ENCODE results near the gene MDFIC. TPM values are rescaled to one million over a fixed set of nuclear protein-coding genes. Genes with fewer than 3 reads are reported as not detected.

The MDFIC gene
- total RNA-seq, 1 experiment from 2014 or later, result 28.6 TPM

DNA sequence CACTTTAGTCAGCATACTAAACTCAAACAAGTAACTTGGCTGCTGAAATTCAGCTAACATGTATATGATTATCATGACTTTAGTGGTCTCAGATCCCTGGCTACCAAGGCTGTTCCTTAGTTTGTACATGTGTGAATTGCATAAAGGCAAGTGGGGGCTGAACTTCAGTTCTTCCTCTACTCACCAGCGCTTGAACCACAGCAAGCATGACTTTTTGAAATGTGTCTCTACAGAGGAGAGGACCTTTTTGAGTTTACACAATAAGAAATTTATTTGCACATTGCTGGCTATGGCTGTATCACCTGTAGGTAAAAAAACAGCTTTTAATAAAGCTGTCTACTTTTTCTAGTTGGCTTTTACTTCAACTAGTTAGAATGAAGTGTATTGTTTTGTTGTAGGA, 48.8 kb downstream of the MDFIC start:
- DNase-seq, result no peak
- no peaks in the 10 kb centered on the region for H3K36me3 ChIP-seq
- no peaks in the 10 kb centered on the region for H3K9me3 ChIP-seq
- no peak overlapping the region for H3K4me3 ChIP-seq
- no peaks in the 10 kb centered on the region for H3K27me3 ChIP-seq

DNA sequence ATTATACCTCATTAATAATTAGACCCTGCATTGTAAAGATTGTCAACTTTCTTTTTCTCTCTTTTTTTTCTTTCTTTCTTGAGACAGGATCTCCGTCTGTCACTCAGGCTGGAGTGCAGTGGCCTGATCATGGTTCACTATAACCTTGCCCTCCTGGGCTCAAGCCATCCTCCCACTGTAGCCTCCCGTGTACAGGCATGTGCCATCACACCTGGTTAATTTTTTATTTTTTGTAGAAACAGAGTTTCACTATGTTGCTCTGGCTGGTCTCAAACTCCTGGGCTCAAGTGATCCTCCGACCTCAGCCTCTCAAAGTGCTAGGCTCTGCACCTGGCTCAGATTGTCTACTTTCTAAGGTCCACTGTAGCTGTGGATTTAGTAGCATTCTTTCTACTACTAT, 50.7 kb downstream of the MDFIC start:
- H3K36me3 ChIP-seq, result no peaks in the 10 kb centered on the region
- DNase-seq, result no peak
- no peaks in the 10 kb centered on the region for H3K27me3 ChIP-seq
- H3K9me3 ChIP-seq, result no peaks in the 10 kb centered on the region
- no peak overlapping the region for H3K4me3 ChIP-seq

DNA sequence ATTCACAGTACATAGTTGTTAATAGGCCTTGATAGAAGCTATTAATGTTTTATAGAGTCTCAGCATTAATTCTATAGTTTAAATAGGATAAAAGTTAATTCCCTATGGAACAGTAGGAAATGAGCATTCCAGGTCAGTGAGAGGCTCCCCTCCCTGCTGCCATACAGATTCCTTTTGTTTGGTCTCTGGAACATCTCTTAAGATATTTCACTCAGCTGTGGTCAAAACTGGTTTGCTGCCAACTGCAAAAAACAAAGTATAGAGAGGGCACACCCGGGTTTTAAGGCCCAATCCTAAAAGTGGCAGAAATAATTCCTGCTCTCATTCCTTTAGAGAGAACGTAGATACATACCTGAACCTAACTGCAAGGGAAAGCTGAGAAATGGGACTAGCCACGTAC, 51.3 kb downstream of the MDFIC start:
- peak; percentile 11 for DNase-seq
- Histone ChIP-seq H3K4me3 (no peak overlapping the region), H3K9me3 (no peaks in the 10 kb centered on the region), H3K27me3 (no peaks in the 10 kb centered on the region), H3K36me3 (no peaks in the 10 kb centered on the region)

DNA sequence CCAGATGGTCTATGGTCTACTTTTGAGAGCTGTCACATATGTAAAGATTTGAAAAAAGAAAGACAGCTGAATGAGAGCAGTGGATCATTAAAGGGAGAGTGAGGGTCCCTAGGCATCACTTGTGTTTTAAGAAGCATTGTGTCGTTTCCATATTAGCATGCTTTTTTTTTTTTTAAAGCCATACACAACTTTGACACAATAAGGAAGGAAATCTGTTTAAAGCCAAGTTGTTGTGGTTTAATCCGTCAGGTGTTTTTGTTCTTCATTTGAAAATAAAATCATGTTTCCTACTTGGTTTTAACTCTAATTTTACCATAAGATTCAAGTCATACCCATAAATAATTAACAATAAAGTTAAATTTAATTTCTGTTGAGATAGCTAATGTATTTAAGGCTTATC, 53.5 kb downstream of the MDFIC start:
- Histone ChIP-seq H3K9me3 (no peaks in the 10 kb centered on the region), H3K36me3 (no peaks in the 10 kb centered on the region), H3K27me3 (no peaks in the 10 kb centered on the region), H3K4me3 (no peak overlapping the region)
- DNase-seq, result no peak

DNA sequence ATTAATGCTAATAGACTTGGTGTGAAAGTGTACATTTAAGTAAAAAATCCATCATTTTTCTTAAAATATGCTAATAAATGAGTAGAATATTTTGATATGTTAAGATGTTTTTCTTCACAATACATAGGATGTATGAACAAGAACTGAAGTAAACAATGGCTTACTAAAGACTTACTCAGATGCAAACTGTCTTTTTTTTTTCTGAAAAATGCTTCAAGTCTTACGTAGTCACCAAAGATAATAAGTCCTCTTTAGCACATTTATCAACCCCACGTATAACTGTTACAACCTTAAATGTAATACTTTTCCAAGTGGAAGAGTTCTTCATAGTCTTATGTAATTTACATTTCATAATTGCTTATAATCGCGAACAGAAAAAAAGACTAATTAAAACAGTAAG, 54.8 kb downstream of the MDFIC start:
- Histone ChIP-seq H3K27me3 (no peaks in the 10 kb centered on the region), H3K36me3 (no peaks in the 10 kb centered on the region), H3K4me3 (no peak overlapping the region), H3K9me3 (no peaks in the 10 kb centered on the region)
- DNase-seq, result no peak

DNA sequence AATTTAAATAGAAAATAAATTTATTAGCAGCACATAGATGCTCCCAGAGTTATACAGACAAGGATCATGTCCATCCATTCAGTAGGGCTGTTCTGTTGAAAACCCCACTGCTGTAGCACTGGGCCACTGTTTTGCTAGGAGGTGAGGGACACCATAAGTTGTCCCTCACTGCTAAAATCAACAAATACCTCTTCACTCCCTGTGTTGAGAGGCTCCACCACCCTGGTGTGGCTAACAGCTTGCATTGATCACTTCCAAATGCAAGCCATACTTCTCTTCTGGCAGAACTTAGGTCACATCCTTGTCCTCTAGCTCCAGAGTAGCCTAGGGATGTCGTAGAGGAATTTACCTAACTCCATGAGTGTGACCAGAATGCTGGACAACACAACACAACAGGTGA, 55.4 kb downstream of the MDFIC start:
- Histone ChIP-seq H3K27me3 (no peaks in the 10 kb centered on the region), H3K36me3 (no peaks in the 10 kb centered on the region), H3K9me3 (no peaks in the 10 kb centered on the region), H3K4me3 (no peak overlapping the region)
- no peak for DNase-seq

DNA sequence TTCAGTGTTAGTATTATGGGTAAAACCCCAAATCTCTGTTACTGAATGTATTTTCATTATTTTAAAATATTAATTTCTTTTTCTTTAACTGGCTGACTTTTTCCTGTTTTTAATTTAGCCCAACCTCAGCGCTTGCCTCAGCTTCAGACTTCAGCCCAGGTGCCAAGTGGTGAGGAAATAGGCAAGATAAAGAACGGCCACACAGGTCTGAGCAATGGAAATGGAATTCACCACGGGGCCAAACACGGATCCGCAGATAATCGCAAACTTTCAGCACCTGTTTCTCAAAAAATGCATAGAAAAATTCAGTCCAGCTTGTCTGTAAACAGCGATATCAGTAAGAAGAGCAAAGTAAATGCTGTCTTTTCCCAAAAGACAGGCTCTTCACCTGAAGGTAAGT, 57.5 kb downstream of the MDFIC start:
- Histone ChIP-seq H3K9me3 (no peaks in the 10 kb centered on the region), H3K27me3 (no peaks in the 10 kb centered on the region), H3K4me3 (no peak overlapping the region), H3K36me3 (no peaks in the 10 kb centered on the region)
- DNase-seq, result peak; percentile 2

DNA sequence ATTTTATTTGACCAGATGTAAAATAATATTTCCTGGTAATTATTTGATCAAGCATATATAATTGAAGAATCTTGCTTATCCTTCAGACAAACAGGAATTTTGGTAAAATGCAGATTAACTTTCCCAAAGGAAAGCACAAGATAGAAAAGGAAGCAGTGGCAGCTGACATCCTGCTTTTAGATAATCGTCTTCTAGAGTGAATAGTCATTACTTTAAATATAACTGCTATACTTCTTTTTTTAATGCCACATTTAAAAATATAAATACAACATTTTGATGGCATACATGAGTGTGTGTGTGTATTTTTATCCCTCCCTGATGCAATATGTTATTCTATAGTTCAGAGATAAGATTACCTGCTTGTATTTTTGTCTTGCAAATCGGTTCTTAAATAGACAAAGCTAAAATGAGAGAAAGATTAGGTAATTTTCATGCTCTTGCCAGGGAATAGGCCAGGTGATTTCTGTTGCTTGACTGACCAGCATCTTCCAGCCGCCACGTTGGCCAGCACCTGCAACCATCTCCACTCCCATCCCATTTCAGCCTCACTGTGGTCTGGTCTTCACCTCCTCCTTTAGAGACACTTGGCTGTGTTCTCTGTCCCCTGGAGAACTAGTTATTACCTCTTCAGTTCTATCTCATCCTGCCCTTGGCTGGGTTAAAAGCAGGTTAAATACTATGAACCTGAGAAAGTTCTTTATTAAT, 58.1 kb downstream of the MDFIC start:
- no peak for DNase-seq
- Histone ChIP-seq H3K4me3 (no peak overlapping the region), H3K36me3 (no peaks in the 10 kb centered on the region), H3K27me3 (no peaks in the 10 kb centered on the region), H3K9me3 (no peaks in the 10 kb centered on the region)

DNA sequence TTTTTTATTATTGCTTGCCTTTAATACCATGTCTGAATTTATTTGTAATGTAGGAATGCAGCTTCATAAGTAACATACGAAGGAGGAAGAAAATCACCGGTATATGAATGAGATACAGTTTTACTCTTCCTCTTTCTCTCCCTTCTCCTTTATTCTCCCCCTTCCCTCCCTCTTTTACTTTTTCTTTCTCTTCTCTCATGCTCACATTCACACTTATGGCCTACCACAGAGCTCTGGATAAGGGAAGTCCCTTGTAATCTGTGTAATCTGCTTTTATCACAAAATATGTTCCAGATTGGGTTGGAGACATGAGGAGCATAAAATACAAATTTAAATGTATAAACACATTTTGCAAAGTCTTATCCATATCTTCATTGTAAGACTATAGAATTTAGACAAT, 59.4 kb downstream of the MDFIC start:
- Histone ChIP-seq H3K36me3 (no peaks in the 10 kb centered on the region), H3K4me3 (no peak overlapping the region), H3K27me3 (no peaks in the 10 kb centered on the region), H3K9me3 (no peaks in the 10 kb centered on the region)
- no peak for DNase-seq

DNA sequence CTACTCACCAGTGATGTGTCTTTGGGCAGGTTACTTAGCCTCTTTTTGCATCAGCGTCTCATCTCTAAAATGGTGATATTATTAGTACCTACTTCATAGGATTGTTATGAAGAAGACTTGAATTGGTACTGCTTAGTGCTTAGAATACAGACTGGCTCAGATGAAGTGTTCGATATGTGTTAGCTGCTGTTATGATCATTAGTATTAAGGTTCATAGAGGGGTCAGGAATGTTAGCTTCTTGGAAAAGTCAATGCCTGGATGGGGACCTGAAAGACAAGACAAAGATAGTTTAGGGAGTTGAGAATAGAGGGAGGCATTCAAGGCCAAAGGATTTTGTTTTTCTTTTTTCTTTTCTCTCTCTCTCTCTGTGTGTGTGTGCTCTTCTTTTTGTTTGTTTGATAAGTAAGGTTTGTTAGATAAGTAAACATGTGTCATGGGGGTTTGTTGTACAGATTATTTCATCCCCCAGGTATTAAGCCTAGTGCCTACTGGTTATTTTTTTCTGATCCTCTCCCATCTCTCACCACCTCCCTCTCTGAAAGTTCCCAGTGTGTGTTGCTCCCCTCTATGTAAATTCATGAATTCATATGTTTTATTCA, 63.3 kb downstream of the MDFIC start:
- H3K9me3 ChIP-seq, result no peaks in the 10 kb centered on the region
- H3K27me3 ChIP-seq, result no peaks in the 10 kb centered on the region
- DNase-seq, result no peak
- H3K4me3 ChIP-seq, result no peak overlapping the region
- no peaks in the 10 kb centered on the region for H3K36me3 ChIP-seq

DNA sequence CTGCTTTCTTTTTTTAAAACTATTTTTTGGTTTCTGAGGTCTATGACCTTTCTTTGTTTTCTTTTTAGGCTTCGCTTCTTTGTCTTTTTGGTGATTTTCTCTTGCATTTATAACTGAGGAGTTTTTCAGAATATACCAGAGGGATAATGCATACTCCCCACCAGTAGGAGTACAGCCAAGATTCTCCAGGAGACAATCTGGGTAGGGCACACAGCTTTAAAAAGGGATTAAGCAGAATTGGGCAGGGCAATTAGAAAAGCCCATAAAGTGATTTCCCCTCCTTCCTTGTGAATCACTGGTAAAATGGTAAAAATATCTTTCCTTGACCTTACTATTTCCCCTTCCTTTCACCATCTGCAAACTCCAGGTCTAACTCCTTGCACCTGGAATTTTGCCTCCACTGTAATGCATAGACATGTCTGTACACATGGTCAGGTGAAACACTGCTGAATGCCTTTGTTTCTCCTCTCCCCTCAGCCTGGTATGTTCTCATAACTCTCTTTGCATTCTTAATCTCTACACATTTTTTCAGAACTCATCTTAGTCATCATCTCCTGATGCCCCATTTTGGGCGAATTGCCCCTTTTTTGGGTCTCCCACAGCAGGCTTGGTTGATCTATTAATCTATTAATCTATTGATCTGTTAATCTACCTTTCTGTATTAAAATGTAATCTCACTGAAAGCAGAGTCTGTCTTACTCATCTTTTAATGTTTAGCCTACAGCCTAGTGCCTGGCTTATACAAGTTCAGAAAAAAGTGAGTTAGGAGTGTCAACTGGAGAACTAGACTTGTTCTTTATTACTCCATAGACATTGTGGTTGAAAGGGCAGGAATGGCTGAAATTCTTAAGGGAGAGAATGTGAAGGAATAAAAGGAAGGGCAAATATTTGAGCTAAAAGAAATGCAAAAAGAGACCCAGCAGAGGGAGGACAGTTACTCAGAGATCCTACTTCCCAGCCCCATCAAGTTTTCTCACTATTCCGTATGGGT, 64.6 kb downstream of the MDFIC start:
- Histone ChIP-seq H3K9me3 (no peaks in the 10 kb centered on the region), H3K36me3 (no peaks in the 10 kb centered on the region), H3K27me3 (no peaks in the 10 kb centered on the region), H3K4me3 (no peak overlapping the region)
- DNase-seq, result no peak

DNA sequence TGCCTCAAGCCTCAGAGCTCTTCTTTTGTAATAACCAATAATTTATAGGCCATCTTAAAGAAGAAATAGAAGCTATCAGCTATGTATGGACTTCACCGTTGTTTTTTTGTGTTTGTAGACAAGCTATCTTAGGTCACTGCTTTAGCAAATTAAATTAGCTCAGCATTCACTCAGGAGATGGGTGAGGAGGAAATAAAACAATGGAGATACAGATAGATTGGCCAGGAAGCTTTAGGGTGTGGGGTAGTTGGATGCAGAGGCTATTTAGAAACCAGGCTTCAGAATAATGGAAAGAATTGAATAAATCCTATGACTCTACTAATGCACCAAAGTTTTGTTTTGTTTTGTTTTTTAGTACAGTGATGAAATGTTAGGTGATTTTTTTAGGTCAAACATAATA, 66.1 kb downstream of the MDFIC start:
- H3K9me3 ChIP-seq, result no peaks in the 10 kb centered on the region

DNA sequence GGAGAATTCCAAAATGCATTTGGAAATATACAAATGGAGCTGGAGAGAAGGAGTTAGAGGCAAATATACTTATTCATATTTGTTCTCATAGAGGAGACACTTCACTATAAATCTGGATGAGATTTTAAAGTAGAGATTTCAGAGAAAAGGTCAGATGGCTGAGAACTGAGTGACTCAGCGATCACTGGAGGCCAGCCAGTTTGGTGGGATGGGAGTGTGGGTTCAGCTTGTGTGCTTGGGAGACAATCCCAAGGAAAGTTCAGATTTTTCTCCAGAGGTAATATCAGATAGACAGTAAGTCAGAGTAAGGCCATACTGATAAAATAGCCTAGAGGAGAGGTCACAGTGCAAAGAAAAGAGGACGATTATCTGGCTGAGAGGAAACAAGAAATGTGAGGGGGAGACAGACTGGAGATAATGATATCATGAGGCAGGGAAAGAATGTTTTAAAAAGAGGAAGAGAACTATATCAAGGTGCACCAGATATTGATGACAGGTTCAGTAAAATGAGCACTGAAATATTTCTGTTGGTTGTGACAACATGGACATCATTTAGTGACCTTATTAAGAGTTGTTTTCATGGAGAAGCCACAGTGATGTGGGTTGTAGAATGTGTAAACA, 67.0 kb downstream of the MDFIC start:
- peak; percentile 74 for DNase-seq
- Histone ChIP-seq H3K4me3 (no peak overlapping the region), H3K27me3 (no peaks in the 10 kb centered on the region), H3K36me3 (no peaks in the 10 kb centered on the region), H3K9me3 (no peaks in the 10 kb centered on the region)

More for the DNA sequence above, 66.1 kb downstream of the MDFIC start:
- DNase-seq, result no peak
- Histone ChIP-seq H3K4me3 (no peak overlapping the region), H3K27me3 (no peaks in the 10 kb centered on the region), H3K36me3 (no peaks in the 10 kb centered on the region)

DNA sequence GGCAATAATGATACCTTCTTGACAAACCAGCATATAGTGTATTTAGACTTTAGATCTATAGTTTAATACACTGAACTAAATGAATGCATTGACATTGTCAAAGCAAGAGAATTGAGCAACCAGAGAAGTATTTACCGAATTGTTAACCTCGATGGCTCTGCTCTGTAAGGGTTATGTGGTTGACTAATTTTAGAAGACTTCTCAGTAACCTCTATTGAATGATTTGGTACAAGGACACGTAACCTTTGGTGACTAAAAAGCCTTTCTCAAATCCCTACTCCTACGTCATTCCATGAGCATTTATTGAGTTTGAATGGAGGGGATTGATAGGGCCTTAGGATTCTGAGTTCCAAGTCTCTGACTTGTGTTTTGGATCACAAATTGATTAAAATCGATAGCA, 67.6 kb downstream of the MDFIC start:
- Histone ChIP-seq H3K4me3 (no peak overlapping the region), H3K36me3 (no peaks in the 10 kb centered on the region), H3K27me3 (no peaks in the 10 kb centered on the region), H3K9me3 (no peaks in the 10 kb centered on the region)
- DNase-seq, result no peak

DNA sequence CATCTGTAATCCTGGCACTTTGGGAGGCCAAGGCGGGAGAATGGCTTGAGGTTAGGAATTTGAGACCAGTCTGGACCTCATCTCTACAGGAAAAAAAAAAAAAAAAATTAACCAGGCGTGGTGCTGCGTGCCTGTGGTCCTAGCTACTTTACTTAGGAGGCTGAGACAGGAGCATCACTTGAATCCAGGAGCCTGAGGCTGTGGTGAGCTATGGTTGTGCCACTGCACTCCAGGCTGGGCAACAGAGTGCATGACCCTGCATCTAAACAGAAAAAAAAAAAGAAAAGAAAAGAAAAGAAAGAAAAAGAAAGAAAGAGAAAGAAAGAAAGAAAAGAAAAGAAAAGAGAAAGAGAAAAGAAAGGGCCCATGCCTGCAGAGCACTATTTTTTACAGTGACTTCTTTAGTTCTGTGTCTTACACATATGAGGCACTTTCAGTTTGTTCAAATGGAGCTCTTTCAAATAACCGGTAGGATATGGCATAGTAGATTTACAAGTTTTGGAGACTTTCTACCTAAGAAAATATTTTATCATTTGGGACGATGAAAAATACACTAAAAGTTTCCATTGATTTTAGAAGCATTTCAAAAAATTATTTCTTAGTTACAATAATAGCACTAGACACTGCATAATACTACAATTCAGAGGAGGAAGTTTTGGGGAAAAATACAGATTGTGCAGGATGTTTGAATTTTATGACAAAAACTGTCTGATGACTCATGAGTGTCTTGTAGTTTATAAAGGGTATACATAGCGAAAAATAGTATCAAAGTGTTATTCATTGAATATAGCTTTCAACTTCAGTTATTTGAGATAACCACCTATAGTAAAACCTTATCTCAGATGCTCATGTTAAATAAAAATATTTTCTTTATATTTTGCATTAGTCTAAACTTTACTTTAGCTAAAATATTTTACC, 75.9 kb downstream of the MDFIC start:
- no peak for DNase-seq
- Histone ChIP-seq H3K36me3 (no peaks in the 10 kb centered on the region), H3K27me3 (no peaks in the 10 kb centered on the region), H3K4me3 (no peak overlapping the region), H3K9me3 (no peaks in the 10 kb centered on the region)

DNA sequence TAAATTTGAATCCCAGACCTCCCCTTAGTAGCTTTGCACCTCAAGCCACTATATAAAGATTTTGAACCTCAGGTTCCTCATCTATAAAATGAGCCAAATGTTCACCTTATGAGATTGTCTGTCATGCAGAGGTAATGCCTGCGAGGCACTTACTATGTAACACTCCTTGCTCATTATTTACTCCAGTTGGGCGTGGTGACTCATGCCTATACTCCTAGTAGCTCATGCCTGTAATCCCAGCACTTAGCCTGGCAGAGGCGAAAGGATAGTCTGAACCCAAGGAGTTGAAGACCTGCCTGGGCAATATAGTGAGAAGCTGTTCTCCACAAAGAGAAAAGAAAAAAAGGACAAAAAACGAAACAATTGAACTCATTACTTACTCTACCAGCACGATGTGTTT, 82.2 kb downstream of the MDFIC start:
- no peaks in the 10 kb centered on the region for H3K27me3 ChIP-seq
- no peaks in the 10 kb centered on the region for H3K36me3 ChIP-seq
- no peaks in the 10 kb centered on the region for H3K9me3 ChIP-seq
- H3K4me3 ChIP-seq, result no peak overlapping the region
- DNase-seq, result peak; percentile 10
